GM21529 (cell line): ENCODE data around the gene COL23A1.

ENCODE experiments used
- ATAC-seq: cut with Tn5 transposase; IDR thresholded peaks from one replicate; pipeline ENCODE4 v1.9.1; 2021; ENCODE audit not compliant: unreplicated experiment

Gene COL23A1

DNA sequence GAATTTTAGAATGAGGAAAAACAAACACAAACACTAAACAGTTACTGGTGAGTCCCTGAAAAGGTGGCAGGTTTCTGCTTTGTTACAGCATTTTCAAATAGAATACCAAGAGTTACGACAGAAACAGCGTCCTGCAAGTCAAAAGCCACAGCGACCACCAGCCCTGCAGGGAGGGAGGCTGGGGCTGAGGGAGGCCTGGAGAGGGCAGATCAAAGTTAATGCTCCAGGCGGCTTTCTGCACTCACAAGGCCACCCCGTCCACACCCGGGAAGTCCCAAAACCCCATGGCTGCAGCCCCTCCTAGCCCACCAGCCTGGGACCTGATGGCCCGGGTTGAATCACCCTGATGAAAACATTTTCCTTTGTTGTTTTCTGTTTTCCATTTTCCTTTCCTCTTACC lies 29.3 kb downstream of the COL23A1 start:
- no peak for ATAC-seq

DNA sequence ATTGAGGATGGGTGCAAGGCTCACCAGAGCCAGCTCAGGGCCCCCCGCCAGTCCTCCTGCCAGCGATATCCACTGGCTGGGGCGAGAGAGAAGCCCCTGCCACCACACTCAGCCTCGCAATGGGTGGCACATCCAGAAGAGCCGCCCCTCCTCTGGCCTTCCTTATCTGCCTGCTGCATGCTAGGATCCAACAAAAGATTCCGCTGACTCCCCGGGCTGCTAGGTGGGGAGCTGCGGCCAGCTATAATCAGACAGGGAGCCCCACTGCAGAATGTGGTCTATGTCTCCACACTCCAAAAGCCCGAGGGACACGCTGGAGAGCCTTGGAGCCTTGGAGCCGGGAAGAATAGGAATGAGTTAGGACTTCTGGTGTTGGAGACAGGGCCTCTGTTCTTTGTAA lies 32.8 kb downstream of the COL23A1 start:
- ATAC-seq: no peak

DNA sequence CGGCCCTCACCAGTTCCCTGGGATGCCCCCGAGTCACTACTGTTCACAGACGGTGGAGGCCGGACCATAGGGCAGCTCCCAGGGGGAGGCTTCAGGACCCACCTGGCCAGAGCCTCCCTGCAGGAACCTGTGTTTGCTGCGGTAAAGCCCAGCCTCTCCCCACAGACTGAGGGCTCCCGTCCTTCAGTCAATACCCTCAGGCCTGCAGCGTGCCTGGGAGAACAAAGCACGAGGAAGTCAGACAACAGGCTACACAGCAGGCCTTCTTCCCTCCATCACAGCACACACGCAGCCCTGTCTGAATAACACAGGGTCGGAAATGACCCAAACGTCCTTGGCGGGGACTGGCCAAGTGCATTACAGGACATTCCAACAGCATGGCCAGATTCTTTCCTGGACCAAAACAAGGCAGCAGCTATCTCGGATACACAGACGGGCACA lies 34.4 kb downstream of the COL23A1 start:
- ATAC-seq: no peak

GRCh38 chr5:178555005-178555404 lies 35.2 kb downstream of the COL23A1 start:
- no peak for ATAC-seq

GRCh38 chr5:178554311-178554710 lies 35.9 kb downstream of the COL23A1 start:
- no peak for ATAC-seq

DNA sequence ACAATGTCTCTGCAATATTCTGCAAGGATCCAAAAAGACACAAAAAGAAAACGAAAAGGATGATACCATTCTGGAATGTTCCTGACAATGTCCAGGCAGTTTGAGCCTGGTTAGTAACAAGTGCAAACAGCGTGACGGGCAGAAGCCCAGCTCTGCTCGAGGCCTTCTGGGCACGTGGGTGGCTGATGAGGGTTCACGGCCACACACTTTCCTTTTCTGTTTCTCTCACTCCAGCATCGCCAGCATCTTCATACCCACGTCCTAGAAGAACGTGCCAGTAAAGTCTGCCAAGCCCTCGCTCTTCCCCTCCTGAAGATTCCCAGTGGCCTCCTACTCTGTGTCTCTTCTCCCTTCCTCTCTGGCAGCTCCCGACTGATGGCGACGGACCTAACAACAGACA lies 36.7 kb downstream of the COL23A1 start:
- no peak for ATAC-seq

- no peak for ATAC-seq
Measured at GRCh38 chr5:178551468-178551867, 38.7 kb downstream of the COL23A1 start.

- ATAC-seq: no peak
Measured at GRCh38 chr5:178551059-178551458, 39.1 kb downstream of the COL23A1 start.

- no peak for ATAC-seq
Measured at GRCh38 chr5:178548746-178549145, 41.4 kb downstream of the COL23A1 start.

DNA sequence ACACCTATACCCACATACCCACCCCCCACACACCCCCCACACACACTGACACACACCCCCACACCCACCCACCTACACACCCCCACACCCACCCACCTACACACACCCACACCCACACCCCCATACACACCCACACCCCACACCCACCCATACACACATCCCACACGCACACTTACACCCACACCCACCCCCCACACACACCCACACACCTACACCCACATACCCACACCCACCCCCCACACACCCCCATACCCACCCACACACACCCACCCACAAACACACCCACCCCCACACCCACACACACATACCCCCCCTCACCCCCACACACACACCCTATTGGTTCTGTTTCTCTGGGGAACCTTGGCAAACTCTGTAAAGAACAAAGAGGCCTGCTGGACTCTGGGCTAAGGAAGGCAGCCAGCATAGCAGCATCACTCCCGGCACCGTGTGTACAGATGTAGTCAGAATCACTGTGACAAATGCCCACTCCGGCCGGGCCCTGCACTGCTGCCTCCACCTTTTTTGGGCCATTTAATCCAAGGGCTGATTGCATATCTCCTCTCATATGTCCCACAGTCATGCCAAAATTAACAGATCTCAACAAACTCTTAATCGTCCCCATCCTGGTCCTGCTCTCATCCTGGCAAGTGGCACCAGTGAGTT lies 42.3 kb downstream of the COL23A1 start:
- ATAC-seq: no peak

GRCh38 chr5:178547052-178547666 lies 43.0 kb downstream of the COL23A1 start:
- ATAC-seq: no peak

GRCh38 chr5:178546675-178547033 lies 43.5 kb downstream of the COL23A1 start:
- ATAC-seq: no peak

GRCh38 chr5:178545941-178546674 lies 44.1 kb downstream of the COL23A1 start:
- no peak for ATAC-seq

DNA sequence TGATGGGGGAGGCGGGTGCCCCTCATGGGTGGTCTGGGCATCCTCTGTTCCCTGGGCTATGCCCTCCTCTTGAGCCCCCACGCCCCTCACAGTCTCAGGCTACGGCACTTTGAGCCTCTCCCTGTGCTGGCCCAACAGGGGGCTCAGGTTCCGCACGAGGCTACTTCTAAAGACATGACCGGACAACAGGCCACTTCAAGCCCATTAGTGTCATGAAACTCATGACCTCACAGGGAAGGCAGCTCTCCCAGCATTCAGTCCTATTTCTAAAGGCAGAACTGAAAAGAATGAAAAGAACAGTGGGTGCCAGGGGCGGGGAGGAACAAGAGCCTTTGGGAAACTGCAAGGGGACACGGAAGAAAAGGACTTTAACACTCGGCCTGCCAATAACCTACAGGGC lies 45.0 kb downstream of the COL23A1 start:
- no peak for ATAC-seq

- ATAC-seq: no peak
Measured at GRCh38 chr5:178544166-178544834, 45.9 kb downstream of the COL23A1 start.

GRCh38 chr5:178542455-178542854 lies 47.7 kb downstream of the COL23A1 start:
- ATAC-seq: no peak

- no peak for ATAC-seq
Measured at GRCh38 chr5:178540526-178540925, 49.7 kb downstream of the COL23A1 start.

DNA sequence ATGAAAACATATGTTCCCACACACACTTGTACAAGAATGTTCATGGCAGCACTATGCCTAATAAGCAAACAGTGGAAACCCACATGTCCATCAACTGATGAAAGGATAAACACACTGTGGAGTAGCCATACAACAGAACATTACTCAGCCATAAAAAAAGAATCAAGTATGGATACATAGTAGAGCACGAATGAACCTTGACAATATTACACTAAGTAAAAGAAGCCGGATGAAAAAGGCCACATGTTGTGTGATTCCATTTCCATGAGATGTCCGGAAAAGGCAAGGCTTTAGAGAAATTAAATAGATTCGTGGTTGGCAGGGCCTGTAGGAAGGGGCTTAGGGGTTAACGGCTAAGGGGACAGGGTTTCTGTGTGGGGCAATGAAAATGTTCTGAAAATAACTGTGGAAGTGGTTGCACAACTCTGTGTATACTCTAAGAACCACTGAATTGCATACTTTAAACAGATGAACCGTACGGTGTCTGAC lies 51.4 kb downstream of the COL23A1 start:
- ATAC-seq: no peak

DNA sequence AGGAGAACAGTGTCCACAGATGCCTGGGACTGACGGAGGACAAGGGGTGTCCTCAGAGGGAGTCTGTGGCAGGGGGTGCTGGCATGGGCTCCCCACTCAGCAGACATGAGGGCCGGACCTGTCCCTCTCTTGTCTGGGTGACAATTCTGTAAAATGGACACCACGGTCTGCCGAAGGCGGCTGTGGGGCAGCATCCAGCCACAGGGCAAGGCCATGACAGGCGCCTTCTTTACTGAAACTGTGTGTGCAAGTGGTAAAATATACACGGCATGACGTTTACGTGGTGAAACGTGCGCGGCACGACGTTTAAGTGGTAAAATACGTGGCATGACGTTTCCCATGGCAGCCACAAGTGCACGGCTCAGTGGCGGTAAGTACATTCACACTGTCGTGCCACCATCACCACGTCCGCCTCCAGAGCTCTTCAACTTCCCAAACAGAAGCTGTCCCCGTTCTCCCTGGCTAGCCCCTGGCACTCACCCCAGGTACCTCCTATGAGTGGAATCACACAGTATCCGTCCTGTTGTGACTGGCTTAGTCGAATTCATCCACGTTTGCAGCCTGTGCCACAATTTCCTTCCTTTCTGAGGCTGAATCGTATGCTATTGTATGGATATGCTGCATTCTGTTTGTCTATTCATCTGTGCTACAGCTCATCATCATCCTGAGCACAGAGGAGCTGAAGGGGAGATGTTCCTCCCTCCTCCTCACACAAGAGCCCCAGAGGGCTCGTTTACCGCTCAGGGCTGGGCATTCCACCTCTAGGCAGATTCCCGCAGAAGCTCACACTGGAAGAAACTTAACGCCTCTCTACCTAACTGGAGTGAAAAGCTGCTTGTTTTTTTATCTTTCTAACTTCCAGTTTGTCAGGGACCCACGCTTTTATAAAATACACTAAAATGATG lies 52.5 kb downstream of the COL23A1 start:
- ATAC-seq: no peak
